GM19372 (cell line): ENCODE results near the gene MILR1.
"Not testable (repeated sequence)": the region's sequence is repeated elsewhere in the genome, so short reads cannot be mapped to it uniquely, and the experiment has no call there.

Experiments
- ATAC-seq: cut with Tn5 transposase; IDR thresholded peaks from one replicate; pipeline ENCODE4 v1.9.1; 2021; ENCODE audit warnings: mild to moderate bottlenecking, low read depth, moderate library complexity; ENCODE audit not compliant: unreplicated experiment

Gene MILR1

DNA sequence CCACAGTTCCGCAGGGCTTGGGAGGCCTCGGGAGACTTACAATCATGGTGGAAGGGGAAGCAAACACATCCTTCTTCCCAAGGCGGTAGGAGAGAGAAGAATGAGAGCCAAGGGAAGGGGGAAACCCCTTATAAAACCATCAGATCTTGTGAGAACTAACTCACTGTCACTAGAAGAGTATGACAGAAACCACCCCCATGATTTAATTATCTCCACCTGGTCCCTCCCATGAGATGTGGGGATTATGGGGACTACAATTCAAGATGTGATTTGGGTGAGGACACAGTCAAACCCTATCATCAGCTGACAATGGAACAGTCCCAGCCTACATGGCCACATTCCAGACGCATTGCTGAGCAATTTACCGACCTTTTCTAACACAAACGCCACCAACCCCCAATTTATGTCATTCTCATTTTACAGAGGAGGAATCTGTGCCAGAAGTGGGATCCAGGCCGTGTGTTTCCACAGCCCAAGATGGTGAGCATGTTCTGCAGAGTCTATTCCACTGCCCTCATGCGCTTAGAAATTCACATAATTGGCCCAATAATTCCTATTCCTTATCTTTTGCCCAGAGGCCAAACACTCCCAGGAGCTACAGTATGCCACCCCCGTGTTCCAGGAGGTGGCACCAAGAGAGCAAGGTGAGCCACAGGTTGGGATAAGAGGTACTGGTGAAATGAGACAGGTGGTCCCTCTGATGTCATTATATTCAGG lies 17.3 kb downstream of the MILR1 start:
- no peak for ATAC-seq

GRCh38 chr17:64466834-64467233 lies 17.9 kb downstream of the MILR1 start:
- not testable (repeated sequence) for ATAC-seq

GRCh38 chr17:64470625-64471024 lies 21.7 kb downstream of the MILR1 start:
- no peak for ATAC-seq

DNA sequence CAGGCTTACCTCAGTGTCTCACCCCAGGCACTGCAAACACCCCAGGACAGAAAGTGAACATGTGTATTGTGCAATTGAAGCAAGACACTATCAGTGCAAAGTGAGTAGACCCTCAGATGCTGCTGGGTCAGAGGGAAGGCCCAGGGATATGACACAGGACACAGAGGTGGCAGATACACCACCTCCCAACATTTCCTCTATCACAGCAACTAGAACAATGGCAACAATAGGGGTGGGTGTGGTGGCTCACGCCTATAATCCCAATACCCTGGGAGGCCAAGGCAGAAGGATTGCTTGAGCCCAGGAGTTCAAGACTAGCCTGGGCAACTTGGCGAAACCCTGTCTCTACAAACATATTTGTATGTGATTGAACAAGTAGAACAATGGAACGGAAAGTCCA lies 22.5 kb downstream of the MILR1 start:
- ATAC-seq, result no peak

- no peak for ATAC-seq
These were observed 23.6 kb downstream of the MILR1 start for GRCh38 chr17:64472564-64472963.

DNA sequence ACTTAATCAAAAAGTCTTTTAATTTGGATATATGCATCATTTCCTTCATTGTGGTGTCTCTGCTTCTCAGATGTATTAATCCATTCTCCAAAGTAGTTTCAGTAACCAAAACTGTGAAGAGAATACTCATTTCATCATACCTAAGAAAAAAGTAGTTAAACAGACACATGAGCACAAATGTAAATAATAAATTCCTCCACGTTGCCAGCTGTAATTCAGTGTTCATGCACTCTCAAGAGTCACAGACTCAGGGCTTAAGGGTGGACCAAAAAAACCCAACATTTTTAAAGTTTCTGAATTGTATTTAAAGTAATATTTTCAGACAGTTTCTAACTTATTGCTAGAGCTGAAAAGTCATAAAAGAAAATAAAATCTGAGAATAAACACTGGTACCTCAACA lies 28.9 kb downstream of the MILR1 start:
- ATAC-seq, result no peak

- no peak for ATAC-seq
These were observed 32.0 kb downstream of the MILR1 start for GRCh38 chr17:64480951-64481350.

GRCh38 chr17:64484380-64484779 lies 35.5 kb downstream of the MILR1 start:
- ATAC-seq, result no peak

GRCh38 chr17:64488301-64488700 lies 39.4 kb downstream of the MILR1 start:
- no peak for ATAC-seq

- ATAC-seq, result no peak
These were observed 42.3 kb downstream of the MILR1 start for GRCh38 chr17:64491034-64491860.

DNA sequence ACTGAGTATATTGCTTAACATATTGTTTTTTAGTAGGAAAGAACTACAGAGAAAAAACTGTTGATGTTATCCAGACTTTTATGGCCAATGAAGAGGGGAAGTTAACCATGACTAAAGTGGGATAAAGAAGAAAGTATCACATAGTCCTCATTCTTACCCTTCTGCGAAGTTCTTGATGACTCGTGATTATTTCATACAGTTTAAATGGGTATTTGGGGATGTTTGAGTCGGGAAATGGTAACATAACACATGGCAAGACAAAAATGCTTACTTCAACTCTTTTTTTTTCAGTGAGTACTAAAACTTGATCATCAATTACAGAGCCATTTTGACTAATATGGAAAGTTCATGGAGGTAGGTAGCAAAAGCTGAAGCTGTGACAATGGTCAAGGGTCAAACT lies 43.1 kb downstream of the MILR1 start:
- ATAC-seq, result no peak

DNA sequence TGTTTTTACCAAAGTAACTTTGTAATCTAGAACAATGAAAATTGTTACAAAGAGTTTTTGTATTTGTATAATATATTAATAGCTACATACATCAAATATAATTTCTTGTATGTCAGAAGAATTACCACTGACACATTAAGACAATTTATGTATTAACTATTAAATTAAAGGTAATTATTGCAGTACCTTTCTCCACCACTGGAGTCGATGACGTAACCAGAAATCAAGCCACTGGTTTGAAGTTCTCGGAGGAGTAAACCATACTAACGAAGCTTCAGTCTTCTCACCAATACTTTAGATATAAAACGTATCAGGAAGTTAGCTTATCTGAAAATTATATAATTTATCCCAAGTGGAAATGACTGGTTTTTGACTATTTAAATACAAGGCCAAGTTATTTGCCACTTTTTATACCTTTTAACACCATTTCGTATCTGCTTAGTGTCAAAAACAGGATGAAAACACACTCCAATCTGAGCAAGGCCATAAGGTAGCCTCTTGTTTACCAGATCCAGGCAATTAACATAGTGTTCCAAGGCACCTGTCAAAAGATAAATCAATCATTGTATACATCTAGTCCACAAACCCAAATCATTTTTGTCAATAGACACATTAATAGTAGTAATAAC lies 43.7 kb downstream of the MILR1 start:
- no peak for ATAC-seq

- no peak for ATAC-seq
These were observed 45.2 kb downstream of the MILR1 start for GRCh38 chr17:64494121-64494520.

GRCh38 chr17:64495300-64495699 lies 46.4 kb downstream of the MILR1 start:
- ATAC-seq, result not testable (repeated sequence)

- ATAC-seq, result no peak
These were observed 47.5 kb downstream of the MILR1 start for GRCh38 chr17:64496348-64496785.

GRCh38 chr17:64496786-64497564 lies 48.1 kb downstream of the MILR1 start, which contains the start of gene POLG2:
Gene POLG2, minus strand, starts transcription at chr17:64497054. Its CDS starts 86 bp downstream, at chr17:64496968.
- ATAC-seq, result peak; percentile 85

- peak; percentile 13 for ATAC-seq
These were observed 48.7 kb downstream of the MILR1 start for GRCh38 chr17:64497565-64498035.

- ATAC-seq, result no peak
These were observed 49.6 kb downstream of the MILR1 start for GRCh38 chr17:64498308-64499203.

GRCh38 chr17:64499805-64500486 lies 51.0 kb downstream of the MILR1 start:
- no peak for ATAC-seq
